T-helper 9 cell (primary cell): ENCODE data around the gene GAS7.

Source experiments
- DNase-seq: peaks from one replicate; pipeline ENCODE4 v3.0.0-alpha.2; 2020

GAS7 gene

DNA sequence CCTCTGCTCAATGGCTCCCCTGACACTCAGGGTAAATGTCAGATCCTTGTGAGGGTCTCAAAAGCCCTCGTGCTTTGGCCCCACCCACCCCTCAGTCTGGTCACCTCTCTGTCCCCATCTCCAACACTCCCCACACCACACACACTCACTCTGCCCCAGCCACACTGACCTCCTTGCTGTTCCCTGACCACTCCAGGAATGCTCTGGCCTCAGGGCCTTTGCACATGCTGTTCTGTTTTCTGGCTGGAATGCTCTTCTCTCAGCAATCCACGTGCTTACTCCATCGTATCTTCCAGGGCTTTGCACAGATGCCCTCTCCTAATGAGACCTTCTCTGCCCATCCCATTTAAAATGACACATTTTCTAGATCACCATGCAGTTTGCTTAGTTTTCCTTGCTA, 28.2 kb downstream of the GAS7 start:
- DNase-seq = no peak

DNA sequence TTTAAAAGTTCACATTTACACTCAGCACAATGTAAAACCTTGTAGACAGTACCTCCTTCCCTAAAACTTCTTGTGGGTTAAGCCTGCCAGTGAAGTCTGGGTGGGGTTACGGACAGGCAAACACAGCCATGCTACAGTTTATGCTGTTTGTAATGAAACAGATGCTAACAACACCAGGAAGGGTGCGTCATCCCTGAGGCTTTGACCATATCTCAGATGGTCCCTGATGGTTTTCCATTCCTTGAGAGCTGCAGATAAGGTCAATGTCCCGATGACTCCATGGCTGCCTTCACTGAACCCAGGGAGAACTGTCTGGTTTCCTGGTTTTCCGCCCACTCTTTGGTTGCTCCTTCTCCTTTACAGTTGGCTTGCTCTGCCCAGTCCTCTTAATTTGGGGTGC, 29.1 kb downstream of the GAS7 start:
- no peak for DNase-seq

DNA sequence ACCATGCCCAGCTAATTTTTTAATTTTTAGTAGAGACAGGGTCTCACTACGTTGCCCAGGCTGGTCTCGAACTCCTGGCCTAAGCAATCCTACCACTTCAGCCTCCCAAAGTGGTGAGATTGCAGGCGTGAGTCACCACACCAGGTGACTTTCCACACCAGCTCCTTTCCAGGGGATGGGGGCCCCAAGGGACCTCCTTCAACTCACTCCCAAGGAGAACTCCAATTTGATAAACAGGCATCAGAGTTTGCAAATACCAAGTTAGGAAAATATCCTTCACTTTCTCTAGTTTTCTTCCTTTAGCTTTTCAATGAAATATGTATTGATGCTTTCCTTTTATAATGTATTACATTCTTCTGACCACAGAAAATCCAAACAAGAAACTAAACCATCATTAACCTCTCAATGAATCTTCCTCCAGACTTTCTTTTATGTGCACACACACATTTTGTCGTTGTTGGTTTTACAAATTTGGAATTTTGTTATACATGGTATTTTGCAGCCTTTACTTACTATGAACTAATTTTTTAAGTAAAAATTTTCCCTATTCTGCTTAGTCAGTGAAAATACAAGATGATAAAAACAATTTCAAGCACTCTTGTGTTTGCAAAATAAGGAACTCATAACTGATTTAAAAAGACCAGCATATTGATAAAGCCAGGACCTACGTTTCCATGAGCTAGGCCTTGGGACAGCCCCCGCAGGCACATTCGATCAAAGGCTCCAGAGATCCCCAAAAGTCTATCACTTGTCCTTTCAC, 32.0 kb downstream of the GAS7 start:
- no peak for DNase-seq

DNA sequence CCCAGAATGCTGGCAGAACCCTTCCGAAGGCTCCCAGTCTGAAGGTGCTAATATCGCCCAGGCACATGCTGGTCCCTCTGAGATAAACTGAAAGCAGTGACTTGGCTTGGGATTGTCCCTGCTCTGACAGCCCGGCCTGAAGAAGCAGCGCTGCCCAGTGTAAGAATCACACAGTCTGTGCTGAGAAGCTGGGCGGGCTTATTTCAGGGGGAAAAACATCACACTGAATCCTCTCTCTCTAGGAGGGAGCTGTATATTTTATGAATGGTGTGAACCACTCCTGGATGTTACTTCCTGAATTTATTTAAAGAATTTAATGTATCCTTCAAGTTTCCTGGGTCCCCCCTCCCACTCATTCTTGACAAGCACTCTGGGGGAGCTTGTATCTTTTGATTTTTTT, 36.3 kb downstream of the GAS7 start:
- DNase-seq = no peak

DNA sequence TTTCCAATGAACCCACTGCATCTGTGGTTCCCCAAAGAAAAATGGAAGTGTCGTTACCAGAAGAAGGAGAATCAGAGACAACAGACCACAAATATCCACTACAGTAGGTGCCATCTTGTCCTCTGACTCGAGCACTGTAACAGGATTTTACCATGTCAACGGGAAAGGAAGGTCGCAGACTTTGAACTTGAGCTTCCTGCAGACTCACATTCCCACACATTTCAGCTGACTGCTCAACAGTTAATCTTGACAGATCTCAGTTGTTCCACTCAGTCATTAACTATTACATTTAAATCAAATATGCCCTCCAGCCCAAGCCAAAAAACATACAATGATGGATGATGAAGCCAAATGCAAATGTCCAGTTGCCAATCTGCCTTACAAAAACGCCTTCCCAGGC, 37.0 kb downstream of the GAS7 start:
- DNase-seq = no peak

DNA sequence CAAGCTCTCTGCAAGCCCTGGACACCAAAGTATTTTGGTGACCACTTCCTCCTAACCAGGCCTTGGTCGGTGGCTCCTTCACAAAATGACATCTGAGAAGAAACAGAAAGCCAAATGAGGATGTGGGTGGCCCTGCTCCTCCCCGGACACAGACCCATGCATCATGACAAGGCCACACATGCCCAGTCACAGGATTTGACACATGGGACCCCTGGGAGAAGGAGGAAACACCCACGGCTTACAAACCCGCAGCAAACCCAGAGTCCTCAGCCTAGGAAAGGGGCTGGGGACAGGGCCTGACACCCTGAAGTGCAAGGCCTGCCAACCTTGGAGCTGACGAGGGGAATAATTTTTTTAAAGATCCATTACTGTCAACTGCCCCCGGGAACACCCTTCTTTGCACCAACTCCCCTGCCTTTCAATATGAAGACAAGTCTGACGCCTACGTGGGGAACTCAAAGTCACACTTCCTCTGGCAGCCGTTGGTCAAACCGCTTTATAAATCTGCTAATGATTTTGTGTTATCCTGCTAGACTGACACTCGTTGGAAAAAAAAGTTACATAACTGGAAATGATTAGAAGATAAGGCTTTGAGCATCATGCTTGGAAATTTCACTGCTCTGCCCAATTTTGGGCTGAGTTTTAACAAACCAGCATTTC, 41.3 kb downstream of the GAS7 start:
- no peak for DNase-seq

DNA sequence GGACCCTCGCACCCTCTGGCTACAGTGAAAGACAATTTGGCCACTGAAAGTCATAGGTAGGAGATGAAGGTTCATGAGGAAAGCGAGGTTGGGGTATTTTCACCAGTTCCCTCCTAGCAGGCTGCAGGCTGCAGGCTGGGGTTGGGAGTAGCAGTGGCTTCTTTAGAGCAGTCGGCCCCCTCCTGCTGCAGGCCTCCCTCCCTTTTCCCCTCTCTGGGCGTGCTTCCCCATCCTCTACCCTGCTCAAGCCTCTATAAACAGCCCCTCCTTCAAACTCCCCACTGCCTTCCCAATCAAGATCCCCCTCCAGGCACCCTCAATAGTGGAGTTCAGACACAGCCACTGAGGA, 41.8 kb downstream of the GAS7 start:
- no peak for DNase-seq

DNA sequence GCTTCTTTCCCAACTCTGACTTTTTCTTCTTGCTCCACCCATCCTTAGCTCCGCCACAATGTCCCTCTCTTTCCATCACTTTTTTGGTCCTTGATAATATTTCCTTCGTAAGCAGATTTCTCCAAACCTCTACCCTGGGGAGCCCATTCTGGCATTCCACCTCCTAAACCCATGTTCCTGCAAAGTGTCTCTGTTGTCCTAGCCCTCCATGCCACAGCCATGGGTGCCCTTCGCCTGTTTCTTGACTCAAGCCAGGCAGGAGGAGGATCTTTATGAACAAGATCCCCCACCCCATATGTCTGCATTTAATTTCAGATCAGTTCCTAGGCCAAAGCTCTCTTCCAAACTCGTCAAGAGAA, 42.4 kb downstream of the GAS7 start:
- DNase-seq = no peak

DNA sequence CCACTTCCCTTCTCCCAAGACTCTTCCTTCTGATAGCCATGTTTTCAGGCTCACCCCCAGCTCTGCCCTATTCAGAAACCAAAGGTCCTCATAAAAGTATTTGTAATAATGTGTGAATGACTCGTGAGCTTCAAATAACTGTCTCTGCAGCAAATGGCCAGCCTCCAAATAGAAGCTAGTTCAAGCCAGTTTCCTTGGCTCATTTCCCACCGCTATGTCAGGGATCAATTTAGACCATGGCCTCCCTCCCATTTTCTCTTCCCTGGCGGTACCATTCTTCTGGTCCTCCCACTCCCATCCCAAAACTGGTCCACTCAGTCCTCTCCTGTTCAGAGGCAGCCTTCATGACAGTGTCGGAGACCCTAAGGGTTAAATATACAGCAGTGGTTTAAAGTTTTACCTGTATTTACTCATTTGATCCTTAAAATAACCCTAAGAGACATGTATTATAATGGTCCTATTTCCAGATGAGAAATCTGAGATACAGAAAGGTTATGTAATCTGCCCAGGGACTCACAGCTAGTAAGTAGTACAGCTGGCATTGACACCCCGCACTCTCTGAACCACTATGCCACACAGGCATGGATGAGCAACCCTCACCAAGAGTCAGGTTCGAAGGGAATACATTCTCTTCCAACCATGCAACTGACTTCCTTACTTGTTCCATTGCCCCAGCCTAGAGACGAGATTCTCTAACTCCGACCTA, 42.9 kb downstream of the GAS7 start:
- no peak for DNase-seq

DNA sequence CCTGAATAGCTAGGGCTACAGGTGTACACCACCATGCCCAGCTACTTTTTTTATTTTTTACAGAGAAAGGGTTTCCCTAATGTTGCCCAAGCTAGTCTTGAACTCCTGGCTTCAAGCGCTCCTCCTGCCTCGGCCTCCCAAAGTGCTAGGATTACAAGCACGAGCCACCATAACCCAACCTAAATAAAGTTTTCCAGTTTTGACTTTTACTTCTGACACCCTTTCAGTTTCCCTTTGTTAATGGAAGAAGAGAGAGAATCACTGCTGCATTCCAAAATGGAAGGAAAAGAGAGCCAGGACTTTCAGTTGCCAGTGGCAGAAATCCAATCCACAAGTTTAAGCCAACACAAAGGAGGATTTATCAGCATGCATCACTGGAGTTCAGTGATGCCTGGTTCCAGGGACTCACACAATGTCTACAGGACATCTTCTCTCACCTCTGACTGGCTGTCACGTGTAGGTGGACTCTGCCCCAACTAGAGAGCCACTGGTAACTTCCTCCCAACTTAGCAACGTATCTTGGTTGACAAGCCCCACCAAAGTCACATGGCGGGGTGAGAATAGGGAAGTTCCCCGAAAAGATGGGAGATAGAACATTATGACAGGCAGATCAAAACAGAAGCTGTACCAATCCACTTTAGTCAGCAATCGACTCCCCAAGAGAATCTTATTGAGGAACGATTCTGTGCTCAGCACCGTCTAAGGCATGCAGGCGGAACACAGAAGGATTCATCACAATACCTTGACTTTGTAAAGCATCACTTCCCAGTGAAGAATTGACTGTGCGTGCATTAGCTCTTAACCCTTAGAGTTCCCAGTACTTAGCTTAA, 46.5 kb downstream of the GAS7 start:
- no peak for DNase-seq

DNA sequence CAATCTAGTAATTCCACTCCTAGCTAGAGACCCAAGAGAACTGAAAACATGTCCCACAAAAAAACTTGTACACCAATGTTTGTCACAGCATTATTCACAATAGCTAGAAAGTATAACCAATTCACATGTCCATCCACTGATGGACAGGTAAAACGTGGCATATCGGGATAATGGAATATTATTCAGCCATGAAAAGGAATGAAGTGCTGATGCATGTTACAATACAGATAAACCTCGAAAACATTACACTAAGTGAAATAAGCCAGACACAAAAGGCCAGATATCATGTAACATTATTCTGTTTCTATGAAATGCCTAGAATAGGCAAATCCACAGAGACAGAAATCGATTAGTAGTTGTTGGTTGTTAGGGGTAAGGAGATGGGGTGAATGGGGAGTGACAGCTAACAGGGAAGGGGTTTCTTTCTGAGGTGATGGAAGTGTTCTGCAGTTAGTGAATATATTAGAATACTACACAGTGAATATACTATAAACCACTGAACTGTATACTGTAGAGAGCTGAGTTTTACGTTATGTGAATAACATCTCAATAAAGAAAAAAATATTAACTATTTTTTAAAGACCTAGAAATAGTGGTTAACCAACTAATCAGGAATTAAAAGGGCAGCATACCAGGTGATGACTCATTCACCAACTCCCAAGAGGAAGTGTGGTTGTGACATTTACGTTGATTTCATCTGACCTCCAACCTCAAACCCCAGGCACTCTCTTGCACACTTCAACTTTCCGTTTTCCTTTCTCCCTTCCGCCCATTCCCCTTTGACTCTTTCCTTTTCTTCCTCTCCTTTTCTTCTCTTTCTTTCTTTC, 48.6 kb downstream of the GAS7 start:
- no peak for DNase-seq

DNA sequence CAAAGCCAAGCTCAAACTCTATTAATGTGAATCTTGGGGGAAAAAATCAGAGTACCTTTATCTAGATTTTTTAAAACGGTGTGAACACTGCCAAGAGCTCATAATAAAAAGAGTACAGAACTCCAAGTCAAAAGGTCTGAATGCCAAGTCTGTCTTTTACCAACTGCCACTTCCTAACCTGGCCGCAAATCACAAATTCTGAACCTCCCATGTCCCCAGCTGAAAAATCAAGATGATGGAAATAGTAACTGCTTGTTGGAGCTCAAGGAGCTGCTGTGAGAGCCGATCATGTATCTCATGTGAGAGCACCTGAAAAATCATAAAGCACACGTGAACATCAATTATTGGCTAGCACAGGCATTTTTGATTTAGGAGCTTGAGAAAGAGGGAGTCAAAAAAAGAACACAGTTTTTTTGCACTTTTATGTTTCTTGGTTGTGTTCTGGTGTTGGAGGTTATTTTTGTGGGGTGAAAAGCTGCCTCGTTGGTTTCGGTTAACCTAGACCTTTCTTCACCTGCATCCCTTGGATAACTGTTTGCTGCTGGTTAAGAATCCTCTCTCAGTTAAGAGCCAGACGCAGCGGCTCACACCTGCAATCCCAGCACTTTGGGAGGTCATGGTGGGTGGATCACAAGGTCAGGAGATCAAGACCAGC, 50.5 kb downstream of the GAS7 start:
- DNase-seq = no peak

DNA sequence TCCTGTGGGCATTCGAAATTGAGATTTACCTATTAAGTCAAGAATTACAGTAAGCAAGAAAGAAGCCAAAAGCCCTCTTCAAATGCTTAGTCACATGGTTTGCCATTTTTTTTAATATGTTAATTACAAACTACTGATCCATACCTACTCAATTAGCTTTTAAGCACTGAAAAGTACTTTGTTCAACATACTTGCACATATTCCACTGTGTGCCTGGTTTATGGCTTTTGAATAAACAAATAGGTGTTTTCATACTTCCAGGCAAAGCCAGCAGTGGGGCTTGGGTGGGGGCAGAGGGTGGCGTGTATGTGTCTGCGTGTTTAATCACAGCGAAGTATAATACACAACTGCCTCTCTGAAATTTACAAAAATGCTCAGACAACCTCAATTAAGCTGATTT, 51.4 kb downstream of the GAS7 start:
- DNase-seq = no peak

DNA sequence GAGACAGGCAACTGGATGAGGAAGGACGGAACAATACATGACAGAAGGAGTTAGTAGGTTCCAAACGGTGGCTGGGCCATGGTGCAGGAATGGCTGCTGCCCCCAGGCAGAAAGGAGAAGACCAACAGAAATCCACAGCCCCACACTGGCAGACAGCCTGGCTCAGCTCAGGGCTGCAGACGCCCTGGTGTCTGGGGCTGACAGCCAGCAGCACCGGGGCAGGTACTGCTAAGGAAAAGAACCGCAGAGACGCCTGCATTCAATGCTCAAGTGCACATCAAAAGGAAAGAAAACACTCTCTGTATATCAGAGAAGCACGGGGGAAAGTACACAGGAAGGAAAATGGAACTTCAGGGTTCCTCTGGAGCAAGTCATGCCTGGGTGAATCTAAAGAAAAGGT, 53.4 kb downstream of the GAS7 start:
- DNase-seq = no peak

DNA sequence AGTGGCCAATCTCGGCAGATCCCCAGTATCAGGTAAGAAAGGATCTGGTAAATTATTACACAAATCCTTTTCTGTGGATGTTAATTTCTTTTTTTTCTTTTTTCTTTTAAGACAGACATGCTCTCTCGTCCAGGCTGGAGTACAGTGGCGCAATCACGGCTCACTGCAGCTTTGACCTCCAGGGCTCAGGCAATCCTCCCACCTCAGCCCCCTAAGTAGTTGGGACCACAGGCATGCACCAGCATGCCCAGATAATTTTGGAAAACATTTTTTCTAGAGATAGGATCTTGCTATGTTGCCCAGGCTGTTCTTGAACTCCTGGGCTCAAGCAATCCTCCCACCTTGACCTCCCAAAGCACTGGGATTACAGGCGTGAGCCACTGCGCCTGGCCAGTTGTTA, 54.0 kb downstream of the GAS7 start:
- no peak for DNase-seq

DNA sequence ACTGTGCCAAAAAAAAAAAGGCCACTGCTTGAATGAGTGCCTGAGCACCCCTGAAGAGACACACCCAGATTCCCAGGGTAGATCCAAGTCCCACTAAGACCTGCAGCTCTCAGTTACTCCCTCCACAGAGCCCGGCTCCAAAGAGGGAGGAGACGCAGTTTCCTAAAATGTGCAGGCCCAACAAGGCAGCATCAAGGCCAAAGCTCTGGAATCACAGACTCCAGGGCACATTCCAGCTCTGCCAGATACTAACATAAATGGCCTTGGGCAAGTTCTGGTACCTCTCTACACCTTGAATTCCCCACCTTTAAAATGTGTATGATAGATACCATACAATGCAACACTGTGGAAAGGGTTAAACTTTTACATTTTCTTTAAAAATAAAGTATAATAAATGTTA, 57.0 kb downstream of the GAS7 start:
- no peak for DNase-seq

DNA sequence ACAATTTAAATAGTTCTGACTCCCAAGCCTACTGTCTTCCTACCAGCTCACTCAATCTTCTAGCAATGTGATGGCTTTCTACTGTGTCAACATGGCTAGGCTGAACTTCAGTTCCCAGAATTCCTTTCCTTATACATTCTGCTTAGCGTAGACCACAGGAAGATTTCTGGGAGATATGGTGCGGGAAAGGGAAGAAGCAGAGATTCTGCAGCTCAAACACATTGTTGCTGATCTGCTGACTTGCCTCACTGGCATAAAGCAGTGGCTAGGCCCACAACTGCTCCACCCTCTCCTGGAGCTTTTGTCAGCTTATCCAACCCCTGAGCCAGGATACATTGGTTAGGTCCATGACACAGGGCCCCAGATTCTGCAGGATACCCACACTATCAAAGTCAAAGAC, 58.8 kb downstream of the GAS7 start:
- DNase-seq = no peak

DNA sequence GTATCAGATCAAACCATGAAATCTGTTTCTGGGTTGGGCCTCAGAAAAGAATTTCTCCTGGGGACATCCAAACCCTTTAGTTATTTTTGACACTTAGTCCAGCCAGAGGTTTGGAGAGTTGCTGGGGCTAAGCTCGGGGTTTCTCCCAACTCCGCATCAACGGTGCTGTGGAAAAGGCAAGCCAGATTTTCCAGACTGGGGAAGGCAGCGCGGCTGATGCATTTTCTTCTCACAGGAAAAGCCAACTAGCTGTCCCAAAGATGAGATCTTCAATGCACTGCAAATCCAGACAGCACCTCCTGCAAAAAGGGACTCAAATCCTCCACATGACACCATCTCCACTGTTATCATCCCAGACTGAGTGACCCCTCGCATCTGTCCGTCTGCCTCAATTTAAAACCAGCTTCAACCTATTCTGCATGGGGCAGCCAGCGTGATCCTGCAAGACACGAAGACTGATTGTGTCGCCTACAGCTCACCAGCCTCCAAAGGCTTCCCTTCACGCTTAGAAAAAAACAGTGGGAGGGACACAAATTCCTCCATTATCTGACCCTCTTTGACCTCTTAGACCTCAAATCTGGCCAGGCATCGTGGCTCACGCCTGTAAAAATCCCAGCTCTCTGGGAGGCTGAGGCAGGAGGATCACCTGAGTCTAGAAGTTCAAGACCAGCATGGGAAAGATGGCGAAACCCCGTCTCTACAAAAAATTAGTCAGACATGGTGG, 62.0 kb downstream of the GAS7 start:
- no peak for DNase-seq

DNA sequence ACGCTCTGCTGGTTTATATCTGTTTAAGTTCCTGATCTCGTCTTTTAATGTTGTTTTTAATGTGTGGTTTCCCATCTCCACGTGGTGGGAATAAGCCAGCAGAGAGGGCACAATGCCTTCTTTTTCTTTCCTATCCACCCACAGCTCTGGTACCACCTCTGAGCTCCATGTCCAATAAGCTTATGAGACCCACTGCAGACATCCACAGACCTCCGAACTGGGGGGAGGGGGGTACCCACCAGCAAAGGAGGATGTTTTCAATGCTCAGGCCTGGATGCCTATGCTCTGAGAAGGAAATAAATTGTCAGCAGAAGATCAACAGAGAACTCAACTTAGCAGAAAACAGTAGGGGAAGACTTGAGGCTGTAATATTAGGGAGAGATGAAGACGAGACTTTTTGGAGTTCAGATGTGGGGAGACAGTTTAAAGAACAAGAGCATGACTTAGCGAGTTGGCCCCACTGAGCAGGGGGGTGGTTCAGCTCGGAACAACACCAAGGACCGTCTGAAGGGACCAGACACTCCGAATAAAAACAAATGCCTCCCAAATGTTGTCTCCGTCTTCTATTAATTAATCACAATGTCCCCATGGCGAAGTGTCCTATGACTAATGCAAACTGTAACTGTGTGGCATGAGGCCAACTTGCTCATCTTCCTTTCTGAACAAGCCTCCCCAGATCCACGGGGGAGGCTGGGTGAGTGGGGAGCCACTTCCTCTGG, 62.7 kb downstream of the GAS7 start:
- DNase-seq = no peak

DNA sequence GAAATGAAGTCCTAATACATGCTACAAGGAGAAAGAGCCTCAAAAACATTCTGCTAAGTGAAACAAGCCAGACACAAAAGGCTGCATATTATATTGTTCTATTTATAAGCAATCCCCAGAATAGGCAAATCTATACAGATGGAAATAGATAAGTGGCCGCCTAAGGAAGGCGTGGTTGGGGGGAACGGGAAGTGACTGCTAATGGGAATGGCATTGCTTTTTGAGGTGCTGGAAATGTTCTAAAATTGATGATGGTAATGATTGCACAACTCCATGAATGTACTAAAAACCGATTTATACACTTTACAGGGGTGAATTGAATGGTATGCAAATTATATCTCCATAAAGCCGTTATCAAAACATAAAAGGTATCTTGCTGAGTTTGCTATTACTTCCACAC, 67.7 kb downstream of the GAS7 start:
- no peak for DNase-seq

DNA sequence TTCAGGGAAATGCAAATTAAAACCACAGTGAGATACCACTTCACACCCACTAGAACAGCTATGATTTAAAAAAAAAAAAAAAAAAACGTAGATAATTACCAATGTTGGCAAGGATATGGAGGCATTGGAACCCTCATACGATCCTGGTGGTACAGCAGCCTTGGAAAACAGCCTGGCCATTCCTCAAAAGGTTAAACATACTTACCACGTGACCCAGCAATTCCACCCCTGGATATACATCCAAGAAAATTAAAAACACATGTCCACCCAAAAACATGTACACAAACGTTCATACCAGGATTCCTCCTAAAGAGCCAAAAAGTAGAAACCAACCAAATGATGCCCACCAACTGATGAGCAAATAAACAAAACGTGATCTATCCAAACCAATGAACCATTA, 68.1 kb downstream of the GAS7 start:
- no peak for DNase-seq
